Measurements from ENCODE around the gene GARIN3.

DNA sequence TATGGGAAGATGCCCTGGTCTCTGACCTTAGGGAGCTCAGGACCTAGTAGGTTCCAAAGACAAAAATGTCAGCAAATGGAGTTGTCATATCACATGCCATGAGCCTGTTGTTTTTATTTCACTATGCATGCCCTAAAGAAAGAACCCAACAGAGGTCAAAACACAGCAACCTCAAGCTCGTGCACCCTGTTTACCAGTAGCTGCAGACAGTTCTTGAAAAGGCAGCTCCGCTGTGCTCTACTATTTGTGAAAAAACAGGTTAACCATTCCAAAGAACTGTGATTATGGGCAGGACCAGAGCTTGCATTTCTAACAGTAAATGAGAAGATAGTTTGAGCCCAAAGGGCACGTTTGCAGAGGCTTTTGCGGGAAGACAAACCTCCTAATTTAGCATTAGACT is 37.4 kb upstream of the GARIN3 start:
- TF ChIP-seq CTCF (IDR thresholded peaks at IDR 0.05), result no peak
- TF ChIP-seq POLR2A (IDR thresholded peaks at IDR 0.05), result no peak
